ENCODE measurements around the gene ST8SIA2. TPM values are rescaled to one million over a fixed set of nuclear protein-coding genes. Genes with fewer than 3 reads are reported as not detected.

ST8SIA2 gene
- total RNA-seq, 1 experiment from 2014 or later, result 2.9 TPM

- TF ChIP-seq CREB1 (CRISPR knock-in tag; IDR thresholded peaks at IDR 0.05), result no peak
Observed at GRCh38 chr15:92393071-92393979, at the start of gene ST8SIA2 (continued).

- H3K27ac Mint-ChIP-seq, result no peak overlapping the region
- no peak for TF ChIP-seq ZNF121 (CRISPR knock-in tag; IDR thresholded peaks at IDR 0.05)
- TF ChIP-seq ARID4B (CRISPR knock-in tag; IDR thresholded peaks at IDR 0.05; ENCODE audit: borderline replicate concordance), result 0 out of 2 replicates have a peak, but pooled peaks have one; percentile 2
- peak; percentile 24; the same call in 1 of the 2 replicates for TF ChIP-seq MAX (CRISPR knock-in tag; IDR thresholded peaks at IDR 0.05)
- TF ChIP-seq CREB1 (CRISPR knock-in tag; IDR thresholded peaks at IDR 0.05), result no peak
- TF ChIP-seq NFATC4 (CRISPR knock-in tag; IDR thresholded peaks at IDR 0.05), result no peak
- no peak for TF ChIP-seq ATF2 (CRISPR knock-in tag; IDR thresholded peaks at IDR 0.05; ENCODE audit: borderline replicate concordance, low read depth)
- TF ChIP-seq NFYB (CRISPR knock-in tag; conservative IDR thresholded peaks at IDR 0.05; ENCODE audit: low read depth), result no peak
- TF ChIP-seq HMGXB4 (CRISPR knock-in tag; IDR thresholded peaks at IDR 0.05), result no peak
- TF ChIP-seq ZNF671 (CRISPR knock-in tag; IDR thresholded peaks at IDR 0.05), result no peak
- no peak for TF ChIP-seq ZNF232 (CRISPR knock-in tag; IDR thresholded peaks at IDR 0.05)
- TF ChIP-seq ZNF317 (CRISPR knock-in tag; IDR thresholded peaks at IDR 0.05; ENCODE audit: borderline replicate concordance, low read depth), result no peak
- TF ChIP-seq NFE2L1 (CRISPR knock-in tag; IDR thresholded peaks at IDR 0.05), result no peak
- TF ChIP-seq ATF1 (CRISPR knock-in tag; IDR thresholded peaks at IDR 0.05), result no peak
- TF ChIP-seq IRF1 (CRISPR knock-in tag; IDR thresholded peaks at IDR 0.05), result no peak
- TF ChIP-seq ZNF532 (CRISPR knock-in tag; IDR thresholded peaks at IDR 0.05; ENCODE audit: borderline replicate concordance), result no peak
- TF ChIP-seq EMX1 (CRISPR knock-in tag; IDR thresholded peaks at IDR 0.05), result no peak
- TF ChIP-seq RELA (CRISPR knock-in tag; IDR thresholded peaks at IDR 0.05; ENCODE audit: borderline replicate concordance), result no peak
- POLR2A ChIA-PET, result interaction anchor here (0.6 kb wide), 1 partner anchor 557 kb away, joined by 6 read pairs; no protein-coding TSS in a partner anchor
- peaks cover 23% of the 10 kb centered on the region for H3K27me3 Mint-ChIP-seq (ENCODE audit: low read depth)
- H3K4me1 Mint-ChIP-seq, result peaks cover 46% of the 10 kb centered on the region
- ATAC-seq (peak; percentile 89), DNase-seq (ENCODE audit: low spot score) (peak; percentile 19)
- no peaks in the 10 kb centered on the region for H3K36me3 Mint-ChIP-seq
- CTCF ChIA-PET, result interaction anchor here (0.7 to 2.2 kb wide), 5 partner anchors 37 to 370 kb away, joined by 3 to 7 read pairs (median 5); partner anchors contain the start of gene ST8SIA2
- H3K4me3 Mint-ChIP-seq, result peak overlapping the region; percentile 18; the same call in 1 of the 2 replicates
- peaks cover 9% of the 10 kb centered on the region for H3K9me3 Mint-ChIP-seq
Observed at GRCh38 chr15:92343924-92344643, 49.6 kb upstream of the ST8SIA2 start.

All from WTC11 (cell line).